CD4-positive, alpha-beta T cell treated with Interferon gamma for 1 hour (primary cell): Measurements from ENCODE around the gene THEMIS.
"Not testable (repeated sequence)": the region's sequence is repeated elsewhere in the genome, so short reads cannot be mapped to it uniquely, and the experiment has no call there.

Experiments used
- DNase-seq: peaks from one replicate; pipeline ENCODE4 v3.0.0-alpha.2; 2020

The THEMIS gene

DNA sequence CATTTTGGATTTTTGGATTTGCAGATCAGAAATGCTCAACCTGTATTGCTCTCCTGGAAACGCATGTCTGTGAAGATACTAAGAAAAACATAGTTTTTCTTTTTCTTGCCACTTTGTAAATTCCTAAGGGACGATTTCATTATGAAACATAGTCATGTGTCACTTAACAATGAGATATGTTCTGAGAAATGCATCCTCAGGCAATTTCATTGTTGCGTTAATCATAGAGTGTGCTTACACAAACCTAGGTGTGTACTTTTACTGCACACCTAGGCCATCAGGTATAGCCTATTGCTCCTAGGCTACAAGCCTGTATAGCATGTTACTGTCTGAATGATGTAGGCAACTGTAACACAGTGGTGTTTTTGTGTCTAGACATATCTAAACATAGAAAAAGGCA, 13.4 kb upstream of the THEMIS start:
- DNase-seq = no peak

GRCh38 chr6:127912914-127913313, 12.1 kb upstream of the THEMIS start:
- no peak for DNase-seq

- DNase-seq = no peak
Measured at GRCh38 chr6:127907960-127908640, 7.2 kb upstream of the THEMIS start.

DNA sequence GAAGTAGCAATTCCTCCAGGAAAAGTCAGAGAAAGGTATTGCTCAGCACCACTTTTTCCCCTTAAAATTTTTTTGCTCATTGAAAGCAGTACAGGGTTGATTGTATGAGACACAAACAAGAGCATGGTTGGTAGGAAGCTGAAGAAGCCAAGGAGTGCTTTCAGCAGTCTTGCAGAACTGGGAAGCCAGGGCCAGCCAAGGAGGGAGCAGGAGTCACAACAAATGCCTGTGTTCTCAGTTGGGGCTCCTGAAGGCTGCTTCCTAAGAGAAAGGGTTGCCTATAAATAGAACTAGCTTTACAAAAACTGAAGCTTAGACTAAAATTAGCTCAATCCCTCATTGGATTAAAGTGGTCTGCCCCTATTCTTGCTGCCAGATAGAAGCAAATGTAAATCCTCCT, 3.3 kb upstream of the THEMIS start:
- no peak for DNase-seq

- no peak for DNase-seq
Measured at GRCh38 chr6:127902933-127903332, 2.1 kb upstream of the THEMIS start.

DNA sequence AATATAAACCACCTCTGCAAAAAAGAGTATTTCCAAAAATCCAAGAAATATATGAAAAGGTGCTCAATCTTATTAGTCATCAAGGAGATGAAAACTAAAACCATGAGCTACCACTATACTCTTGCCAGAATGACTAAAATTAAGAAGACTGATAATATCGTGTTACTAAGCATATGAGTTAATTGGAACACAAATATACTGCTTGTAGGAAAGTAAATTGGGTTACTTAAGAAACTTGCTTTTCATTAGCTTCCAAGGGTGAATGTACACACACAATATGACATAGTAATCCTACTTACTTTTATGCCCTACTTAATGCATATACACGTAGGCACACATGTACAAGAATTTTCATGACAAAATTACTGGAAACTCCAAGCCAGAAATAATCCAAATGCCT, 3.4 kb downstream of the THEMIS start:
- DNase-seq = no peak

DNA sequence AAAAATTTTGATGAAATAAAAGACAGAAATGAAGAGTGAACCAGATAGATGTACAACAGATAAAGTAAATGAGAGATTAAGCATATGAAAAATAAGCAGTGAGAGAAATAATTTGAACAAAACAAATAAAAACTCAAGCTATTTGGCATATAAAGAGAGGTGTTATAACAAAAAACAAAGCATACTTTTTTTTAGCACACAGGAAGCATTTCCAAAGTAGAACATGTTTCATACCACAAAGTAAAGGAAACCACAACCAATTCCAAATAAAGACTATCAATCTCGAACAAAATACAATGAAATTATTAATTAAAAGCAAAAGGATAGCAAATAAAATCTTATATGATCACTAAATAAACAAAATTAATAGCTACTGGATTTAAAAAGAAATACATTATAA, 6.8 kb downstream of the THEMIS start:
- DNase-seq = no peak

DNA sequence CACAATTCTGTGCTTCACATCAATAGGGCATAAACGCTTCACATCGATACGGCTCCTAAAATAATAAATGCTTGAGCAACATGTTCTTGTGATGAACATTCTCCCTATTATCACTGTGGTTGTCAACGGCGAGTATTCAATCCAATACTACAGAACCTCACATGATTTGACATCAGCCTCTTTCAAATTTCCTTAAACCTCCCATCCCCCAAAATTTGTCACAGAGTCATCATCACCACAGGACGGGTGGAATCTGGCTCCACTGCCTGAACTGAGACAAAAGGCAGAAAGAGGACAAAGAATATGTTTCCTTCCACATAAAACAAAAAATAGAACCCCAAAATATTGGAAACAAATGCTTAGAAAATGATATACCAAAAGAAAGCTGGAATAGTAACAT, 7.3 kb downstream of the THEMIS start:
- no peak for DNase-seq

DNA sequence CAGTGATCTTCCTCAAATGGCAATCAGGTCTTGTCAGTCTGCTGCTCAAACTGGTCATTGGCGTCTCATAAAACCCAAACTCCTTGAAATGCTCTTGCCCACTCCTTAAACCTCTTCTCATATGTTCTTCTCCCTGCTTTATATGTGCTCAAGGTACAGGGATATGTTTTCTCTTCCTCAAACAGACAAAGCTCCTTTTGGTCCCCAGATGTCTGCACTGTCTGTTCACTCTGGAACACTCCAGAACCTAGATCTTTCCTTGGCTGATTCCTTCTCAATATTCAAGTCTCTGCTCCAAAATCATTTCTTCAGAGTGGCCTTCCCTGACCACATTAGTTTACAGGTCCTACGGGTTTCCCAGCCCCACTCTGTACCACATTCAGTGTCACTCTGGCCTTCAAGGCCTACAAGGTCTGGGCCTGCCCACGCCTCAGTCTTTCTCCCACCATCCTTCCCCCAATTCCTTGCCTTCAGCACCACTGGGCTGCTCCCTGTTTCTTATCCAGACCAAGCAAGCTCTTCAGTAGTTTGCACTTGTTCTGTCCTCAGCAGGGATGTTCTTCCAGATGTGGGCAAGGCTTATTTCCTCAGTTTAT, 9.0 kb downstream of the THEMIS start:
- DNase-seq = no peak

- DNase-seq = no peak
Measured at GRCh38 chr6:127886603-127887002, 14.3 kb downstream of the THEMIS start.

- no peak for DNase-seq
Measured at GRCh38 chr6:127884134-127884533, 16.7 kb downstream of the THEMIS start.

- not testable (repeated sequence) for DNase-seq
Measured at GRCh38 chr6:127881949-127882348, 18.9 kb downstream of the THEMIS start.

DNA sequence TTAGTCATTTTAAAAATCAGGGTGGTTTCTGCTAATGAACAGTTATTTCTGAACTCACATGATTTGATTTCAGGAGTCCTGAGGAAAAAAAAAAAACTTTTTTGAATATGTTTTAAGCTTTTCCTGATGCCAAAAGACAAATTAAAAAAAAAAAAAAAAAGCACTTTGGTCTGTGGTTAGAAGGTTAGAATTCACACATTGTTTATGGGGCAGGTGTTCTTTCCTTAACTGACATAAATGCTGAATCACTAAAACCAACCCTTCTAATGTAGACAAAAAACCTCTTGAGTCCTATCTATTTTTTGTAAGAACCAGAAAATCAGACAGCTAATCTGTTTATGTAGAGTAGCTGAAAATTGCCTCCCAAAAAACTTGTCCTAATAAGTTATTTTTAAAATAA, 20.4 kb downstream of the THEMIS start:
- no peak for DNase-seq

DNA sequence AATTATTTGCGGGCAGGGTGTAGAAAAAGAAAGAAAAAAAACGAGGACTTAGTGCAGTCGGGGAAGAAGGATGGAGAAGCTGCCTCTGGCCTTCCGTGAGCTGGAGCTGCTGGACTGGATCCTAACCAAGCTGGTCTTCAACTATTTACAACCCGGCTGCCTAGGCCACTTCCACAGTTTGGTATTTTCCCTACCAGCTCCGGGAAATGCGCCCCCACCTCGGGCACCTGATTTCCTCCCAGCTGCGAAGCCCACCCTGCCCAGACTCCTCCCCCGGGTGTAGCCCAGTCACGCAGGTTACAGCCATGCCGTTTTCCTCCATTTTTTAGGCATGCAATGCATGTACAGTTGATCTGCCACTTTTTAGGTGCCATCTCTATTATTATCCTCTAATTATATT, 21.2 kb downstream of the THEMIS start:
- DNase-seq = no peak

- no peak for DNase-seq
Measured at GRCh38 chr6:127878115-127878514, 22.7 kb downstream of the THEMIS start.

DNA sequence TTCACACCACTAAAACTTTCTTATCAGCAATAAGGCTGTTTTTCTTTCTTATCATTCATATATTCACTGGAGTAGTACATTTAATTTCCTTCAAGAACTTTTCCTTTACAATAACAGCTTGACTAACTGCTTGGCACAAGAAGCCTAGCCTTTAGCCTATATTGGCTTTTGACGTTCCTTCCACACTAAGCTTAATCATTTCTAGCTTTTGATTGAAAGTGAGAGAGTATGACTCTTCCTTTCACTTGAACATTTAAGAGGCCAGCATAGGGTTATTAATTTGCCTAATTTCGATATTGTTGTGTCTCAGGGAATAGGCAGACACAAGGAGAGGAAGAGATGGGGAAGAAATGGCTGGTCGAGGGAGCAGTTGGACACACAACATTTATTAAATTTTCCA, 23.6 kb downstream of the THEMIS start:
- no peak for DNase-seq

DNA sequence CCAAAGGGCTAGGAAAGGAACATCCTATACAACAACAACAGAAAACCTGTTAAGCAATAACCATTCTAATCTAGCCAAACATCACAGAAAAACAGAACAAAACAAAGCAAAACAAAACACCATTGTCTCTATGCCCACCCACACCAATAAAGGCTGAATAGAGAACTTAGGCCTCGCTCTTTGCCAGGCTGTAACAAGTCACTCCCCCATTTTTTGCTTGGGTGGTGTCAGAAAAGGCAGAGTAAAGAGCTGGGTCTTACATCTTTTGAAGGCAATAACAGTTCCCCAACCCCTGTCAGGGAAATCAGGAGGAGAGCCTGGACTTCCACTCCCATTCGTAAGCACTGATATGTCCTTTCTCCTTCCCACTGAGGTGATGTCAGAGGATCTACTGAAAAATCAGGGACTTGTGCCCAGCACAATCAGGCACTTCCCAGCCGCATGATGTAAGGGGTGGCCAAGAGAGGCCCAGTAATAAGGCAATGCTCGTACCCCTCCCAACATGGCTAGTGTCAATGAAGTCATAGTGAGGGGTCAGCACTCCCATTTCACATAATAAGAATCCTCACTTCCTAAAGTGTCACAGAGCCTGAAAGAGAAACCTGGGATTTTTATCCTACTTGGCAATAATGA, 31.0 kb downstream of the THEMIS start:
- DNase-seq = no peak

DNA sequence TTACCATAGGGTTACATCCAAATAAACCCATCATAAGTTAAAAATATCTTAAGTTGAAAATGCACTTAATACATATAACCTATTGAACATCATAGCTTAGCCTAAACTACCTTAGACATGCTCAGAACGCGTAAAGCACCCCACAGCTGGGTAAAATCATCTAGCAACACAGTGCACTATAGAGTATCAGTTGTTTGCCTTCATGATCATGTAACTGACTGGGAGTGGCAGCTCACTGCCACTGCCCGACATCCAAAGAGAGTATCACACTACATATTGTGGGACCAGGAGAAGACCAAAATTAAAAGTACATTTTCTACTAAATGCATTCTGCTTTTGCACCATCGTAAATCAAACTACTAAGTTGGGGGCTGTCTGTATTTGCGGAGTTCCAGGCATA, 31.7 kb downstream of the THEMIS start:
- no peak for DNase-seq

DNA sequence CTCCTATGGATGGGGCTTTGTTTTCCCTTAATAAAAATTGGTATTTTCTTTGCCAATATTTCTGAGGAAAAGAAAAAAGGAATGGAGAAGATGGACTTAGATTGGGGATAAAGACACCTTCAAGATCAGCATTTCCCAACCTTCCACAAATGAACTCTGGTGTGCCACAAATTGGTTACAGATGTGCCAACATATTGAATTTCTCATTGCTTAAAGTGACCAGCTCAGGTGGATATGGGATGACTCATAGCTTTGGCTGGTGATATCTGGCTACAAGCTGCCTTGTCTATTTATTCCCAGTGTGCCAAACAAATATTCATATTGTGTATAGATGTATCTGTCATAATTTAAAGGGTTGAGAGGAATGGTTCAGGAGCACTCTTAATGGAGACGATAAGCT, 32.5 kb downstream of the THEMIS start:
- DNase-seq = no peak

DNA sequence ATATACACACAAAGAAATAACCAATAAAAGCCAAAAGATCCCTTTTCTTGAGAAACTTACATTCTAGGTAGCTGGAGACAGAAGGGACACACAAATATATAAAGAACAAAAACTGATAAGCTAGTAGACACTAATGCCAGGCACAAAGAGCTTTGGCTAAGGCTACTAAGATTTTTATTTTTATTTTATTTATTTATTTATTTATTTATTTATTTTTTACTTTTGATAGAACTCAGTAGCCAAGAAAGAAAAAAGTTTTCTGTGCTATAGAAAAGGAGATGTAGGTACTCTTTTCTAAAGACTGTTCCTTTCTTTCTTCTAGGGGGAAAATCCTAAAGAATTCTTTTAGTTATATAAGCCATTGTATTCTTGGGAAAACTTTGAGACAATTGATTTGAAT, 34.1 kb downstream of the THEMIS start:
- DNase-seq = no peak

- DNase-seq = no peak
Measured at GRCh38 chr6:127865108-127865507, 35.8 kb downstream of the THEMIS start.

DNA sequence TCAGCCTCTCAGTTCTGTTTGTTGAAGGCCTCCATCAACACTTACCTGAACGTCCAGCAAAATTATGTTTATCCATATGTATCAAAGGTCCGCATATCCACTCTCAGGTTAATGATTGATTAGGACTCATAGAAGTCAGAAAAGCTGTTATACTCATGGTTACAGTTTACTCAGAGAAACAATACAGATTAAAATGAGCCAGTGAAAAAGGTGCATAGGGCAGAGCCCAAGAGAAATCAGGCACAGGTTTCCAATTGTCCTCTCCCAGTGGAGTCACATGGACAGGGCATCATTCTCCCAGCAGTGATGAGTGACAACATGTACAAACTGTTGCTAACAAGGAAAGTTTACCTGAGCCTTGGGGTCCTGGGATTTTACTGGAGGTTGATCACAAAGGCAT, 36.2 kb downstream of the THEMIS start:
- no peak for DNase-seq

GRCh38 chr6:127860723-127861122, 40.1 kb downstream of the THEMIS start:
- DNase-seq = no peak

GRCh38 chr6:127859956-127860355, 40.9 kb downstream of the THEMIS start:
- DNase-seq = no peak
